Measurements from ENCODE around the gene CXCL6.

CXCL6 gene

GRCh38 chr4:73836373-73837279 lies at the start of gene CXCL6:
Gene CXCL6 (plus strand): TSS chr4:73836678. CDS start chr4:73836751, 73 bp downstream.
- no peak for DNase-seq

DNA sequence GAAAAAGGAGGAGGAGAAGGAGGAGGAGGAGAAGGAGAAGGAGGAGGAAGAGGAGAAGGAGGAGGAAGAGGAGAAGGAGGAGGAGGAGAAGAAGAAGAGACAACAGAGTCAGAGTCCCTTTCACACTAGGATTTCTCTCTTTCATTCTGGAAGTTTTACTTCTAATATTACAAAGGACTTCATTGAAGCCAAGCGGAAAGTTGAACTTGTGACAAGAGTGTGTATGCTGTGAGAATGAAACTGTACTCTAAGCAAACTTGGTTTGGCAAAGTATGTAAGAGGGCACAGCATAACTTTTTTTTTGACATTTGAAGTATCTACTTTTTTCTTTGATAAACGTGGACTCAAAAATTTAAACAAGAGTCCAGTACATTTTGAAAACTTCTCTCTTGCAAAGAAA lies 48.1 kb upstream of the CXCL6 start:
- no peak for DNase-seq

- DNase-seq, result no peak
These were observed 37.6 kb upstream of the CXCL6 start for GRCh38 chr4:73798842-73799241.

DNA sequence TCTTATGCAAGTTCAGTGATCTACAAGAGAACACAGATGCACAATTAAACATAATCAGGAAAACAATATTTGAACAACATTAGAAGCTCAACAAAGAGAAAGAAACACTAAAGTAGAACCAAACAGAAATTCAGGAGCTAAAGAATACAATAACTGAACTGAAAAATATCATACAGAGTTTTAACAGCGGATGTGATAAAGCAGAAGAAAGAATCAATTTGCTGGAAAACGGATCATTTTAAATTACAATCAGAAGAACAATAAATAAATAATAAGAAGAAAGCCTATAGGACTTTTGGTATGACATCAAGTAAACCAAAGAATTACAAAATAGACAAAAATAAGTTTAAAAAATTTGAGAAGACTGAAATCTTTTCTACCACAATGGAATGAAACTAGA lies 36.3 kb upstream of the CXCL6 start:
- DNase-seq, result no peak

DNA sequence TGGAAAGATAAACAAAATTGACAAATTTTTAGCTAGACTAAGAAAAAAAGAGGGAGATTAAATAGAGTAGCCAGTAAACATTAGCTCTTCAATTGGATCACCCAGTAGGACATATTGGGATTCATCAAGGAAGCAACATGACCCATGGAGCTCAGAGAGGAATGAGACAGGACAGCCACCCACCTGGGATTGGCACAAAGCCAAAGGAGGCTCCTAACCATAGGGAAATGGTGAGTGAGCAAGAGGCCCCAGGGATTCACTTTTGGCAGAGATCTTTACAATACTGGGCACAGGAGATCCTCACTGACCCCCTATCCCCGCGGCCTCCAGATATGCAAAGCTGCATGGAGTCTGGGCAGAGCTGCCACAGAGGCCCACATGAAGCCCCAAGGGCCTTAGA lies 34.8 kb upstream of the CXCL6 start:
- no peak for DNase-seq

DNA sequence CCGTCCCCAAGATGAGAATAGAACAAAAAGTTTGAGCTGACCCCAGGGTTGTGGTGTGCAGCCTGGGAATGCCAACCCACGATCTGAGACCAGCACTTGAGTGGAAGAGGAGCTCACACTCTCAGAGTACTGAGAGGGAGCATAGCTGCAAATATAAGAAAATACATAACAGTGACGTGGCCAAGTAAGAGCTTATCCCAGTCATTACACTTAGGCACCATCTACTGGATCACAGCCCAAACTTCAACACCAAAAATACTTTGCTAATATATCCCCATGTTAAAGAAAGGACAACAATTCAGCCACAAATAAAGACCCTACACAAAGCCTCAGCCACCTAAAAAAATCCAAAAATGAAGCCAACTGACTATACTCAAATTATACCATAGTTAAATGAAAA lies 33.3 kb upstream of the CXCL6 start:
- no peak for DNase-seq

DNA sequence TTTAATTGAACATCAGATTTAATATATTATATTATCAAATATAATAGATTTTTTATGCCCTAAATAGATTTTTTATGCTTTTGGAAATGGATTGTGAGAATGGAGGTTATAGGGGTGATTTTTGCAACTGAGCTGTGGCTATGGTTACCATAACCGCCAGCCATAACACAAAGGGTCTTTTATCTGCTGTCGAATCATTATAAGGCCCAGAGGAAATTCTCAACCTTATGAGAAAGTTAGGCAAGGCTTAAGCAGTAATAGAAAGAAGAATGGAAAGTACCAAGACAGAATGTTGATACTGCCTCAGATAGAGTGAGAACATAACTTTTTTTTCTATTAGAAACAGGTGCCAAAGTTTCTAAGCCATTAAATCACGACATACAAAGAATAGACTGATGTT lies 26.3 kb upstream of the CXCL6 start:
- no peak for DNase-seq

- DNase-seq, result no peak
These were observed 24.6 kb upstream of the CXCL6 start for GRCh38 chr4:73811841-73812240.

DNA sequence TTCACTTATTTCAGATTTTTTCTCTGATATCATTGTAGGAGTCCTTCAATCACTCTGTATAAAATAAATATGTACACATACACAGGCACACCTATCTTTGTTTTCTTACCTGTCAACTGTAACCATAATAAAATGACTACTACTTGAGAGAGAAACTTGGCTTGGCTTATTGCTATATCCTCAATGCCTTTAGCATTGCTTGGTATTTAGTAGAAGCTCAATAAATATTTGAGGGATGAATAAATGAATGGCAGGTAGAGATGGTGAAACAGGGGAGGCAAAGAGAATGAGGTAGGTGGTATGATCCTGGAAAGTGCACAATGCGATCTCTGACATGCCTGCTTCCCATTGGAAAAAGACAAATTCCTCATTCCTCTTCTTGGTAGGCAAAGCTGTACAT lies 21.8 kb upstream of the CXCL6 start:
- DNase-seq, result no peak

DNA sequence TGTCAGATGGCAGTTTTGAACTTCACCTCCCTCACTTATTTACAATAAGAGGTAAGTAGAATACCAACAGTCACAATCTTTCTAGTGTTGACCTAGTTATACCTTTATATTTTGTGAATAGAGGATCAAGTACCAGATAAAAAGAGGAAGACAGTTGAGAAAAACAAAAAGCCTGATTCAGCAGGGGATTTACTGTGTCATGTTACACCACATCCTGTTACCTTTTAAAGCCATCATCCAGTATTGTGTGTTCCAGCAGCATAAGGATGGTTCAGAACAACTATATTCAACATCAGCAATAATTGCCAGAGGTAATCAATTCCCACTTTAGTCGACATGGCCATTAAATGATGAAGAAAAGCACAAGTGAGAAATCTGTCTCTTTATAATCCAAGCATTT lies 21.3 kb upstream of the CXCL6 start:
- peak; percentile 81 for DNase-seq

- no peak for DNase-seq
These were observed 19.7 kb upstream of the CXCL6 start for GRCh38 chr4:73816814-73817213.

- DNase-seq, result peak; percentile 16
These were observed 19.1 kb upstream of the CXCL6 start for GRCh38 chr4:73817341-73817740.

- no peak for DNase-seq
These were observed 15.2 kb upstream of the CXCL6 start for GRCh38 chr4:73821325-73821724.

GRCh38 chr4:73822389-73822788 lies 14.1 kb upstream of the CXCL6 start:
- no peak for DNase-seq

DNA sequence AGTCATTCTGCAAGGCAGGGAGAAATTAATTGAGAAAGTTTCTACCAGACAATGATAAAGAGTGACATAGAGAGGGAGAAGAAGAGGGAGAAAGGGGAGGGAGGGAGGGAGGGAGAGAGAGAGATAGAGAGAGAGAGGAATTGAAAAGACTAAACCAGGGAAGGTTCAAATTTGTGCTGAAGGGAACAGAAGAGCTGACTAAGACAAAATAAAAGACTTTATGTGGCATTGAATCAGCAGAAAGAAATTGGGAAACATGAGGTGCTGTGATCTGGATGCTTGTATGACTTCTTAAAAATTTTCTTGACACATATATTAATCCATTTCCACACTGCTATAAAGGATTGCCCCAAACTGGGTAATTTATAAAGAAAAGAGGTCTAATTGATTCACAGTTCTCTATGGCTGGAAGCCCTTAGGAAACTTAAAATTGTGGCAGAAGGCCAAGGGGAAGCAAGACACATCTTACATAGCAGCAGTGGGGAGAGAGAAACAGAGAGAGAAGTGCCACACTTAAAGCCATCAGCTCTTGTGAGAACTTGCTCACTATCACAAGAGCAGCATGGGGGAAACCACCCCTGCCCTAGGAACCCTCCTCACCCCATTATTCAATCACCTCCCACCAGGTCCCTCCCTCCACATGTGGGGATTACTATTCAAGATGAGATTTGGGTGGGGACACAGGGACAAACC lies 13.5 kb upstream of the CXCL6 start:
- DNase-seq, result no peak

DNA sequence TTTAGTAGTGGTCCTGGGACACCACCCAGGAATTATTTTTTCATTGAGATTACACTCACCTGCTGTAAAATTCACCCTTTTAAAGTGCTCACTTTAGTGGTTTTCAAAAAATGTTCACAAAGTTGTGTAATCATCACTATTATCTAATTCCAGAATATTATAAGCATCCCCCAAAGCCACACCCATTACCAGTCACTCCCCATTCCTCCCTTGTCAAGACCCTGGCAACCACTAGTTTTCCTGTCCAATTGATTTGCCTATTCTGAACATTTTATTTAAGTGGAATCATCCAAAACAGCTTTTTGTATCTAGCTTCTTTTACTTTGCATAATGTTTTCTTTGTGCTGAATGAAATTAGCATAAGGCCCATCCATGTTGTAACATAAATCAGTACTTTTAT lies 12.7 kb upstream of the CXCL6 start:
- DNase-seq, result no peak

- no peak for DNase-seq
These were observed 7.5 kb upstream of the CXCL6 start for GRCh38 chr4:73828956-73829355.

DNA sequence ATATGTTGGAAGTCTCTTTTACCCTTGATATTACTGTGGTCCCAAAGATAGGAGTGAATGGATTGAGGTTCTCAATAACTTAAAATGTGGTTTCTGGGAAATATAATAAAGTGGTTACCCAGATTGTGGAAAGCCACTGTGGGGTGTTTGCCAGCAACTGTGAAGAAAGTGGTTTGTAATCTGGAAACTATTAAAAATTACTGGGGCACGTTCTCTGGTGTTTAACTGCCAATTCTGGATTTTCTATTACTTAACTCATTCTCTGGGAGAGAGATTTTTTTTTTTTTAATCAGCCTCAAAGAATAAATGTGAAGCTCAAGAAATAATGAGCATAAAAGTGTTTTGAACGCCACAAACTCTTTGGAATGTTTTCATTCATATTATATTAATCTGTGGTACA lies 4.9 kb upstream of the CXCL6 start:
- DNase-seq, result no peak

- DNase-seq, result no peak
These were observed 3.7 kb upstream of the CXCL6 start for GRCh38 chr4:73832651-73833237.

- no peak for DNase-seq
These were observed 2.6 kb downstream of the CXCL6 start for GRCh38 chr4:73839071-73839470.

DNA sequence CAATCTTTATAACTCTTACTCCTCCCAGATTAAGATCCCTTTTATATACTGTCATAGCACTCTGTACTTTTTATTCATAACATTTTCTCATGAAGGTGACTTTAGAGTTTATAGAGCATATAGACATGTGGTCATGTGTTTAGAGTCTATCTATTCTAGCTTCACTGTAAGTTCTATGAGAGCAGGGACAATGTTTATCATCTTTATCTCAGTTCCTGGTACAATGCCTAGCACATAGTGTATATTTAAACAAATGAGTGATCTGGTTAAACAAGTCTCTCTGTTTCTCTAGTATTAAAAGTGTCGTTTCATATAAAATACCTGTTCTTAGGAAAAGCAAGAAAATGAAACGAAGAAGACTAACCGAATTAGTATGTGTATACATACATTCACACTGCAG lies 3.2 kb downstream of the CXCL6 start:
- DNase-seq, result no peak

- DNase-seq, result no peak
These were observed 4.9 kb downstream of the CXCL6 start for GRCh38 chr4:73841243-73841925.

DNA sequence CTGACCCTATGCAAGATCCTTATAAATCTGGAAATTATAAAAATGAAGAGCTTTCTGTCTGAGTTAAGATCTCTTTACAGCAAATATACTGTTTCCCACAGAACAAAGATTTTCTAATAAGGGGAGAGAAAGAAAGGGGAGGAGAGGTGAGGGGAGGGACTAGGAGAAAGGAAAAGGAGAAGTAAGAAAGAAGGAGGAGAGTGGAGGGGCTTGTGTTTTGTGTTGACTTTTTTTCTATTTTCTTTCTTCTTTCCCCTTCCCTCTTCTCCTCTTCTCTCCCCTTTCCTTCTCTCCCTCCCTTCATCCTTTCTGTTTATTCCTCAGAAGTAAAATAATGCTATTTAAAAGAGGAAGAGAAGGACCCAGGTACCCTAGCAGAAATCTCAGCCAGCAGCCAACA lies 6.2 kb downstream of the CXCL6 start:
- DNase-seq, result no peak

All from DMS153 (cell line).